Endothelial cell of umbilical vein (primary cell): ENCODE results near the gene ASB5. TPM values are rescaled to one million over a fixed set of nuclear protein-coding genes. Genes with fewer than 3 reads are reported as not detected.

Experiments used
- BruUV-seq: library from RNA; stranded (reverse); fragments of 400-500 nt; replicated peaks from 2 replicates; lab custom pipeline; 2021; lab: Mats Ljungman, UMichigan
- CTCF ChIA-PET: fragments of 300-600, 350-600 bp; sonication (Branson Sonifier 250); formaldehyde crosslinking; loops from one replicate; lab custom pipeline; 2021; ENCODE audit warnings: antibody characterized with exemption, inconsistent platforms; lab: Charles Lee
- POLR2A ChIA-PET: fragments of 300-600, 350-600 bp; sonication (Branson Sonifier 250); formaldehyde crosslinking; loops from one replicate; lab custom pipeline; 2021; ENCODE audit warnings: antibody characterized with exemption, inconsistent platforms; lab: Charles Lee
- DNase-seq: peaks from one replicate; pipeline ENCODE4 v3.0.0-alpha.2; 2011; ENCODE audit warnings: low read depth, low spot score
- FAIRE-seq: peaks from 2 replicates; lab custom pipeline; 2011; peaks lifted over from hg19 to GRCh38; lab: Jason Lieb, UNC
- H2AFZ ChIP-seq: 2 replicates; pipeline ENCODE4 v1.6.0; 2012; ENCODE audit warnings: low read depth, low read length, control low read depth, inconsistent platforms
- H3K27ac ChIP-seq: 2 replicates; pipeline ENCODE4 v1.5.1; 2011; ENCODE audit warnings: low read depth, mild to moderate bottlenecking, control low read depth, low read length, moderate library complexity; ENCODE audit not compliant: insufficient read depth
- H3K27me3 ChIP-seq, 2 experiments: 2 replicates each; pipeline versions ENCODE4 v1.6.0 to v1.6.1; 2011; ENCODE audit warnings: low read length in 2 of 2, mixed read lengths in 1 of 2; ENCODE audit not compliant: control insufficient read depth in 2 of 2, insufficient read depth in 2 of 2
- H3K36me3 ChIP-seq, 2 experiments: 2 replicates in 1 of 2; 3 replicates in 1 of 2; pipeline ENCODE4 v1.5.1; 2011; ENCODE audit warnings: low read length in 2 of 2, mild to moderate bottlenecking in 1 of 2, moderate library complexity in 1 of 2; ENCODE audit not compliant: control insufficient read depth in 2 of 2, insufficient read depth in 2 of 2; ENCODE audit errors: extremely low read depth in 1 of 2
- H3K4me1 ChIP-seq: 3 replicates; pipeline ENCODE4 v1.5.1; 2011; ENCODE audit warnings: mild to moderate bottlenecking, low read length; ENCODE audit not compliant: control insufficient read depth, insufficient read depth; ENCODE audit errors: extremely low read depth
- H3K4me2 ChIP-seq: 2 replicates; pipeline ENCODE4 v1.6.1; 2011; ENCODE audit warnings: low read length, control low read depth, mixed read lengths; ENCODE audit not compliant: insufficient read depth
- H3K4me3 ChIP-seq, 3 experiments: fragments of 200-600 bp in 1 of 3; sonication (generic), shearing (Covaris generic) in 1 of 3; replicated peaks in 1 of 3; 2 replicates each; pipeline ENCODE4 v1.5.1; 2011 to 2016; ENCODE audit warnings: control low read depth in 3 of 3, low read length in 3 of 3, mild to moderate bottlenecking in 2 of 3, inconsistent platforms in 1 of 3, low read depth in 1 of 3, moderate library complexity in 1 of 3; ENCODE audit not compliant: insufficient read depth in 1 of 3
- H3K79me2 ChIP-seq: 2 replicates; pipeline ENCODE4 v1.6.0; 2012; ENCODE audit warnings: low read length, inconsistent platforms; ENCODE audit not compliant: control insufficient read depth, insufficient read depth
- H3K9ac ChIP-seq: replicated peaks from 2 replicates; pipeline ENCODE3; 2011; ENCODE audit warnings: low read length, control low read depth; ENCODE audit not compliant: insufficient read depth; ENCODE audit errors: extremely low read depth
- H3K9me1 ChIP-seq: replicated peaks from 3 replicates; pipeline ENCODE4 v1.6.0; 2011; ENCODE audit warnings: mild to moderate bottlenecking, low read length; ENCODE audit not compliant: control insufficient read depth, insufficient read depth; ENCODE audit errors: extremely low read depth
- H3K9me3 ChIP-seq: replicated peaks from 2 replicates; pipeline ENCODE4 v1.5.1; 2012; ENCODE audit warnings: low read length, inconsistent platforms; ENCODE audit not compliant: control insufficient read depth, insufficient read depth
- H4K20me1 ChIP-seq: replicated peaks from 2 replicates; pipeline ENCODE3; 2011; ENCODE audit warnings: mild to moderate bottlenecking, low read length; ENCODE audit not compliant: control insufficient read depth, insufficient read depth; ENCODE audit errors: extremely low read depth
- CTCF ChIP-seq, 2 donors: IDR thresholded peaks; 1 replicate in 1 of 2; 2 replicates in 1 of 2; pipeline ENCODE4 v1.5.1; 2011; ENCODE audit warnings: low read length in 2 of 2, mild to moderate bottlenecking in 2 of 2, moderate library complexity in 2 of 2, control low read depth in 1 of 2, inconsistent platforms in 1 of 2, low read depth in 1 of 2; ENCODE audit not compliant: insufficient read depth in 1 of 2; ENCODE audit errors: extremely low read depth in 1 of 2
- EZH2 ChIP-seq: IDR thresholded peaks from 2 replicates; pipeline ENCODE4 v1.6.1; 2012; ENCODE audit warnings: borderline replicate concordance, low read depth, mild to moderate bottlenecking, moderate library complexity, low read length, inconsistent platforms; ENCODE audit not compliant: severe bottlenecking
- GATA2 ChIP-seq: IDR thresholded peaks from 2 replicates; pipeline ENCODE4 v1.7.0; 2011; ENCODE audit warnings: low read depth, mild to moderate bottlenecking, moderate library complexity, mixed read lengths, low read length; ENCODE audit not compliant: insufficient read length, insufficient read depth
- JUN ChIP-seq: IDR thresholded peaks from 2 replicates; pipeline ENCODE4 v1.6.1; 2011; ENCODE audit warnings: borderline replicate concordance, low read depth; ENCODE audit not compliant: insufficient read length, insufficient read depth
- MYC ChIP-seq: IDR thresholded peaks from one replicate; pipeline ENCODE4 v1.6.1; 2011; ENCODE audit warnings: mild to moderate bottlenecking, low read depth, low read length
- POLR2A ChIP-seq: IDR thresholded peaks from 2 replicates; pipeline ENCODE4 v1.6.1; 2012; ENCODE audit warnings: low read depth, mild to moderate bottlenecking, control low read depth, low read length
- POLR2AphosphoS5 ChIP-seq: IDR thresholded peaks from 2 replicates; pipeline ENCODE4 v1.6.1; 2012; ENCODE audit warnings: low read depth, mild to moderate bottlenecking, control low read depth, low read length, moderate library complexity; ENCODE audit not compliant: insufficient read depth
- dilution Hi-C: fragments of 300-500 bp; cut with MboI; formaldehyde crosslinking; loops from one replicate; pipeline ENCODE4 v1.15.0; 2019; ENCODE audit warnings: low sequenced_read_pairs; ENCODE audit not compliant: extremely low pct_ligation_motif_present
- intact Hi-C: fragments of 100-400 bp; cut with micrococcal nuclease; formaldehyde crosslinking; loops from one replicate; pipeline ENCODE4 v1.10.0; 2022
- polyA plus RNA-seq, 4 experiments: library from polyadenylated mRNA; depleted of rRNA in 3 of 4; stranded (reverse) in 3 of 4; unstranded in 1 of 4; fragments of >200 nt; gene quantifications; 2 replicates each; pipeline versions ENCODE4 v1.2.1 to v1.2.3, GENCODE V29; 2011 to 2012; ENCODE audit warnings: missing spikeins in 1 of 4
- total RNA-seq: library from RNA; stranded (reverse); gene quantifications from 2 replicates; pipeline ENCODE4 v1.2.3, GENCODE V29; 2021
- TF ChIP-seq, protein P1 (sequence below): IDR thresholded peaks from 2 replicates; pipeline ENCODE4 v1.6.1; 2011; ENCODE audit not compliant: insufficient read depth, insufficient read length

The ASB5 gene
- total and polyA plus RNA-seq, 2 donors (not counting 3 experiments of a cell fraction or from before 2014, with no cell fraction given): not detected

DNA sequence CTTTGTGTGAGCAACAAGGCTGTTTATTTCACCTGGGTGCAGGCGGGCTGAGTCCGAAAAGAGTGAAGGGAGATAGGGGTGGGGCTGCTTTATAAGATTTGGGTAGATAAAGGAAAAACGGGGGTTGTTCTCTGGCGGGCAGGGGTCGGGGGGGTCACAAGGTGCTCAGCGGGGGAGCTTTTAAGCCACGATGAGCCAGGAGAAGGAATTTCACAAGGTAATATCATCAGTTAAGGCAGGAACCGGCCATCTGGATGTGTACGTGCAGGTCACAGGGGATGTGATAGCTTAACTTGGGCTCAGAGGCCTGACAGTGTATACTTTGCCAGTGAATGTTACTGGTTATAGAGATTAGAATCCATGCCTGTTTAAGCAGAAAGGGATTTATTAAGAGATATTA, 31.0 kb upstream of the ASB5 start:
- H3K4me1 ChIP-seq: no peaks in the 10 kb centered on the region
- no peaks in the 10 kb centered on the region for H3K9me3 ChIP-seq
- no peak overlapping the region for H2AFZ ChIP-seq
- no peak overlapping the region for H3K4me2 ChIP-seq
- no peaks in the 10 kb centered on the region for H4K20me1 ChIP-seq
- H3K9ac ChIP-seq: no peak overlapping the region
- CTCF ChIA-PET: no interaction called here
- H3K9me1 ChIP-seq: no peaks in the 10 kb centered on the region
- H3K27ac ChIP-seq: no peak overlapping the region
- no peaks in the 10 kb centered on the region for H3K27me3 ChIP-seq
- no peaks in the 10 kb centered on the region for H3K79me2 ChIP-seq
- H3K4me3 ChIP-seq: no peak overlapping the region
- no peak for DNase-seq
- BruUV-seq: no TSS peak
- no peaks in the 10 kb centered on the region for H3K36me3 ChIP-seq
- TF ChIP-seq MYC (no peak), POLR2A (no peak), CTCF (IDR thresholded peaks at IDR 0.05; ENCODE audit: extremely low read depth in 1 of 2, insufficient read depth in 1 of 2, low read depth in 1 of 2, low read length in 2 of 2) (no peak)
- TF ChIP-seq, protein P1, sequence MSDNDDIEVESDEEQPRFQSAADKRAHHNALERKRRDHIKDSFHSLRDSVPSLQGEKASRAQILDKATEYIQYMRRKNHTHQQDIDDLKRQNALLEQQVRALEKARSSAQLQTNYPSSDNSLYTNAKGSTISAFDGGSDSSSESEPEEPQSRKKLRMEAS: no peak
- no peak for FAIRE-seq
- intact Hi-C loops (no loop called here), dilution Hi-C loops (no loop called here)
- POLR2A ChIA-PET: no interaction called here

- H3K9ac ChIP-seq: no peak overlapping the region
- TF ChIP-seq EZH2: no peak
- no peak for TF ChIP-seq CTCF (IDR thresholded peaks at IDR 0.05; ENCODE audit: extremely low read depth in 1 of 2, insufficient read depth in 1 of 2, low read depth in 1 of 2, low read length in 2 of 2)
- TF ChIP-seq GATA2: no peak
- TF ChIP-seq, protein P1: no peak
- TF ChIP-seq POLR2A: no peak
- no peak for TF ChIP-seq POLR2AphosphoS5
- no peak for TF ChIP-seq MYC
- no peak for TF ChIP-seq JUN
- H3K4me1 ChIP-seq: no peaks in the 10 kb centered on the region
- intact Hi-C loops: no loop called here
- H3K9me3 ChIP-seq: no peaks in the 10 kb centered on the region
- H3K27ac ChIP-seq: no peak overlapping the region
- no peaks in the 10 kb centered on the region for H4K20me1 ChIP-seq
- no peak overlapping the region for H3K4me2 ChIP-seq
- H3K9me1 ChIP-seq: no peaks in the 10 kb centered on the region
- dilution Hi-C loops: no loop called here
- DNase-seq (no peak), FAIRE-seq (no peak)
- POLR2A ChIA-PET: no interaction called here
- no peaks in the 10 kb centered on the region for H3K79me2 ChIP-seq
- CTCF ChIA-PET: no interaction called here
- no peak overlapping the region for H2AFZ ChIP-seq
- H3K36me3 ChIP-seq: no peaks in the 10 kb centered on the region
- H3K27me3 ChIP-seq: no peaks in the 10 kb centered on the region
- no peak overlapping the region for H3K4me3 ChIP-seq
- no TSS peak for BruUV-seq
These were observed 29.6 kb upstream of the ASB5 start for GRCh38 chr4:176298664-176299063.
